Mesendoderm (in vitro differentiated cells): ENCODE results near the gene MDFIC.
"Not testable (repeated sequence)": the region's sequence is repeated elsewhere in the genome, so short reads cannot be mapped to it uniquely, and the experiment has no call there.

Source experiments
- DNase-seq: peaks from one replicate; pipeline ENCODE4 v3.0.0; 2013
- H2AK5ac ChIP-seq: 2 replicates; pipeline ENCODE4 v1.6.1; 2013; ENCODE audit warnings: low read length, inconsistent platforms
- H2BK120ac ChIP-seq: 2 replicates; pipeline ENCODE4 v1.6.1; 2013; ENCODE audit warnings: low read depth, mild to moderate bottlenecking, low read length, moderate library complexity, mixed read lengths
- H2BK15ac ChIP-seq: replicated peaks from 2 replicates; pipeline ENCODE4 v1.6.1; 2013; ENCODE audit warnings: low read depth, mild to moderate bottlenecking, moderate library complexity
- H2BK5ac ChIP-seq: 2 replicates; pipeline ENCODE4 v1.6.1; 2013; ENCODE audit warnings: low read length, inconsistent platforms
- H3K18ac ChIP-seq: 2 replicates; pipeline ENCODE4 v1.6.1; 2013; ENCODE audit warnings: mild to moderate bottlenecking, low read length, mixed read lengths
- H3K23ac ChIP-seq: one replicate; pipeline ENCODE4 v1.6.1; 2013; ENCODE audit warnings: low read length
- H3K27ac ChIP-seq: 2 replicates; pipeline ENCODE4 v1.5.1; 2013; ENCODE audit warnings: low read depth, mild to moderate bottlenecking, inconsistent platforms, low read length, moderate library complexity
- H3K27me3 ChIP-seq: 2 replicates; pipeline ENCODE4 v1.6.1; 2013; ENCODE audit warnings: low read length, control low read depth, mild to moderate bottlenecking, inconsistent platforms; ENCODE audit not compliant: insufficient read depth, poor library complexity
- H3K36me3 ChIP-seq: 2 replicates; pipeline ENCODE4 v1.6.1; 2013; ENCODE audit warnings: low read length, inconsistent platforms; ENCODE audit not compliant: control insufficient read depth, insufficient read depth
- H3K4ac ChIP-seq: one replicate; pipeline ENCODE4 v1.6.1; 2013; ENCODE audit warnings: low read depth, mild to moderate bottlenecking, low read length, moderate library complexity
- H3K4me1 ChIP-seq: 2 replicates; pipeline ENCODE4 v1.6.1; 2013; ENCODE audit warnings: low read depth, low read length, inconsistent platforms; ENCODE audit not compliant: control insufficient read depth
- H3K4me2 ChIP-seq: 2 replicates; pipeline ENCODE4 v1.6.1; 2013; ENCODE audit warnings: low read length
- H3K4me3 ChIP-seq: 2 replicates; pipeline ENCODE4 v1.5.1; 2013; ENCODE audit warnings: mild to moderate bottlenecking, low read length
- H3K56ac ChIP-seq: one replicate; pipeline ENCODE4 v1.6.1; 2013; ENCODE audit warnings: low read length
- H3K79me1 ChIP-seq: 2 replicates; pipeline ENCODE4 v1.6.1; 2013; ENCODE audit warnings: low read length, inconsistent platforms
- H3K79me2 ChIP-seq: 2 replicates; pipeline ENCODE4 v1.6.1; 2013; ENCODE audit warnings: mild to moderate bottlenecking, low read length; ENCODE audit not compliant: control insufficient read depth, insufficient read depth
- H3K9ac ChIP-seq: 2 replicates; pipeline ENCODE4 v1.6.1; 2013; ENCODE audit warnings: low read length, inconsistent platforms
- H4K5ac ChIP-seq: one replicate; pipeline ENCODE4 v1.6.1; 2013; ENCODE audit warnings: low read length
- H4K8ac ChIP-seq: one replicate; pipeline ENCODE4 v1.6.1; 2013; ENCODE audit warnings: low read depth, mild to moderate bottlenecking, control low read depth, low read length, moderate library complexity
- WGBS: extraction: QIAGEN DNeasy Blood & Tissue Kit; methylation state at CpG from one replicate; pipeline ENCODE4 v1.1.7; 2013; ENCODE audit warnings: low lambda C conversion rate, missing lambda C conversion rate; ENCODE audit not compliant: insufficient coverage; ENCODE audit errors: extremely low coverage; 5-methylcytosine and 5-hydroxymethylcytosine counted together

The MDFIC gene

GRCh38 chr7:114889116-114889515 is 32.8 kb upstream of the MDFIC start:
- not testable (repeated sequence) for H3K79me2 ChIP-seq, H3K23ac ChIP-seq, H4K5ac ChIP-seq, H3K36me3 ChIP-seq, H2BK15ac ChIP-seq, H2AK5ac ChIP-seq, H3K4ac ChIP-seq, H3K79me1 ChIP-seq, H3K18ac ChIP-seq, H4K8ac ChIP-seq, H2BK5ac ChIP-seq, H3K27ac ChIP-seq, H3K56ac ChIP-seq, H3K4me1 ChIP-seq, DNase-seq, H3K4me3 ChIP-seq, H3K4me2 ChIP-seq, H3K9ac ChIP-seq, H3K27me3 ChIP-seq, H2BK120ac ChIP-seq
- WGBS = no CpG with 5 or more reads among the region's 3 CpGs

- Histone ChIP-seq H3K4ac (no peak overlapping the region), H3K4me1 (no peaks in the 10 kb centered on the region), H2BK5ac (no peak overlapping the region), H3K18ac (no peak overlapping the region), H3K79me2 (no peaks in the 10 kb centered on the region), H2AK5ac (no peak overlapping the region), H2BK120ac (no peak overlapping the region), H3K36me3 (no peaks in the 10 kb centered on the region), H3K4me2 (no peak overlapping the region), H3K4me3 (no peak overlapping the region), H3K23ac (no peak overlapping the region), H4K5ac (no peak overlapping the region), H3K56ac (no peak overlapping the region), H3K27me3 (no peaks in the 10 kb centered on the region), H3K79me1 (no peaks in the 10 kb centered on the region), H4K8ac (no peak overlapping the region), H2BK15ac (no peak overlapping the region), H3K9ac (no peak overlapping the region), H3K27ac (no peak overlapping the region)
- no CpG with 5 or more reads among the region's 3 CpGs for WGBS
- peak; percentile 92 for DNase-seq
These were observed 32.1 kb upstream of the MDFIC start for GRCh38 chr7:114889646-114890285.

- no peaks in the 10 kb centered on the region for H3K36me3 ChIP-seq
- no peaks in the 10 kb centered on the region for H3K27me3 ChIP-seq
- H3K23ac ChIP-seq = no peak overlapping the region
- no peak overlapping the region for H2BK120ac ChIP-seq
- H3K27ac ChIP-seq = no peak overlapping the region
- WGBS = no CpG with 5 or more reads among the region's 4 CpGs
- no peak overlapping the region for H4K8ac ChIP-seq
- no peak for DNase-seq
- no peak overlapping the region for H3K18ac ChIP-seq
- no peak overlapping the region for H2BK5ac ChIP-seq
- H3K56ac ChIP-seq = no peak overlapping the region
- no peak overlapping the region for H4K5ac ChIP-seq
- H3K4me2 ChIP-seq = no peak overlapping the region
- H3K9ac ChIP-seq = no peak overlapping the region
- no peak overlapping the region for H3K4me3 ChIP-seq
- no peaks in the 10 kb centered on the region for H3K4me1 ChIP-seq
- no peak overlapping the region for H2BK15ac ChIP-seq
- H3K79me2 ChIP-seq = no peaks in the 10 kb centered on the region
- no peak overlapping the region for H3K4ac ChIP-seq
- no peak overlapping the region for H2AK5ac ChIP-seq
- H3K79me1 ChIP-seq = no peaks in the 10 kb centered on the region
These were observed 31.3 kb upstream of the MDFIC start for GRCh38 chr7:114890561-114890960.

- Histone ChIP-seq H3K4me2 (no peak overlapping the region), H3K56ac (no peak overlapping the region), H3K79me1 (no peaks in the 10 kb centered on the region), H2AK5ac (no peak overlapping the region), H4K5ac (no peak overlapping the region), H3K27me3 (no peaks in the 10 kb centered on the region), H3K18ac (no peak overlapping the region), H3K4ac (no peak overlapping the region), H3K9ac (no peak overlapping the region), H3K36me3 (no peaks in the 10 kb centered on the region), H3K23ac (no peak overlapping the region), H2BK15ac (no peak overlapping the region), H2BK5ac (no peak overlapping the region), H3K4me3 (no peak overlapping the region), H2BK120ac (no peak overlapping the region), H3K27ac (no peak overlapping the region), H3K79me2 (no peaks in the 10 kb centered on the region), H3K4me1 (no peaks in the 10 kb centered on the region), H4K8ac (no peak overlapping the region)
- WGBS = no CpG with 5 or more reads among the region's 1 CpG
- no peak for DNase-seq
These were observed 21.8 kb upstream of the MDFIC start for GRCh38 chr7:114900127-114900526.

- Histone ChIP-seq H3K36me3 (no peaks in the 10 kb centered on the region), H2AK5ac (no peak overlapping the region), H3K23ac (no peak overlapping the region), H3K79me1 (no peaks in the 10 kb centered on the region), H3K27me3 (no peaks in the 10 kb centered on the region), H3K4me1 (no peaks in the 10 kb centered on the region), H4K8ac (no peak overlapping the region), H3K9ac (no peak overlapping the region), H2BK15ac (no peak overlapping the region), H2BK120ac (no peak overlapping the region), H3K56ac (no peak overlapping the region), H3K4ac (no peak overlapping the region), H3K27ac (no peak overlapping the region), H2BK5ac (no peak overlapping the region), H3K4me2 (no peak overlapping the region), H3K4me3 (no peak overlapping the region), H3K79me2 (no peaks in the 10 kb centered on the region), H4K5ac (no peak overlapping the region), H3K18ac (no peak overlapping the region)
- WGBS = no CpG with 5 or more reads among the region's 1 CpG
- DNase-seq = peak; percentile 40
These were observed 20.1 kb upstream of the MDFIC start for GRCh38 chr7:114901771-114902170.

GRCh38 chr7:114903131-114903530 is 18.8 kb upstream of the MDFIC start:
- no CpG with 5 or more reads among the region's 2 CpGs for WGBS

More at GRCh38 chr7:114903131-114903530, 18.8 kb upstream of the MDFIC start:
- Histone ChIP-seq H3K4me3 (no peak overlapping the region), H2BK15ac (no peak overlapping the region), H2BK5ac (no peak overlapping the region), H4K5ac (no peak overlapping the region), H3K27ac (no peak overlapping the region), H3K27me3 (no peaks in the 10 kb centered on the region), H3K23ac (no peak overlapping the region), H2BK120ac (no peak overlapping the region), H3K4me2 (no peak overlapping the region), H3K36me3 (no peaks in the 10 kb centered on the region), H3K4me1 (no peaks in the 10 kb centered on the region), H3K79me1 (no peaks in the 10 kb centered on the region), H2AK5ac (no peak overlapping the region), H3K9ac (no peak overlapping the region), H3K4ac (no peak overlapping the region), H3K79me2 (no peaks in the 10 kb centered on the region), H3K18ac (no peak overlapping the region), H3K56ac (no peak overlapping the region), H4K8ac (no peak overlapping the region)
- DNase-seq = no peak
